Neural crest cell (in vitro differentiated cells): Measurements from ENCODE around the gene ARHGEF25. TPM values are rescaled to one million over a fixed set of nuclear protein-coding genes. Genes with fewer than 3 reads are reported as not detected.

Source experiments
- DNase-seq: peaks from one replicate; pipeline ENCODE4 v3.0.0; 2021; ENCODE audit warnings: low read depth, mixed read lengths, low spot score
- H3K27ac Mint-ChIP-seq: one replicate; pipeline ENCODE4 v1.8.0; 2021; ENCODE audit warnings: mild to moderate bottlenecking, mixed read lengths; ENCODE audit not compliant: unreplicated experiment
- H3K27me3 Mint-ChIP-seq: 2 replicates; pipeline ENCODE4 v1.8.0; 2021; ENCODE audit warnings: low read depth, mild to moderate bottlenecking, mixed read lengths
- H3K36me3 Mint-ChIP-seq: 2 replicates; pipeline ENCODE4 v1.8.0; 2021; ENCODE audit warnings: low read depth, mild to moderate bottlenecking, mixed read lengths
- H3K4me1 Mint-ChIP-seq: 2 replicates; pipeline ENCODE4 v1.8.0; 2021; ENCODE audit warnings: mixed read lengths
- H3K4me3 Mint-ChIP-seq: one replicate; pipeline ENCODE4 v1.8.0; 2021; ENCODE audit warnings: mild to moderate bottlenecking, mixed read lengths
- H3K9me3 Mint-ChIP-seq: 2 replicates; pipeline ENCODE4 v1.8.0; 2021; ENCODE audit warnings: mixed read lengths
- CTCF ChIP-seq: fragments of 200-600 bp; sonication (generic); conservative IDR thresholded peaks from 2 replicates; pipeline ENCODE4 v1.5.0; 2021; ENCODE audit warnings: antibody characterized with exemption, mild to moderate bottlenecking
- total RNA-seq: library from RNA; stranded (reverse); gene quantifications from 2 replicates; pipeline ENCODE4 v1.2.1, GENCODE V29; 2021

ARHGEF25 gene
- total RNA-seq, 1 donor from 2014 or later: 43.8 TPM

GRCh38 chr12:57579011-57579410, 32.2 kb upstream of the ARHGEF25 start:
- H3K9me3 Mint-ChIP-seq: no peaks in the 10 kb centered on the region
- H3K27ac Mint-ChIP-seq: no peak overlapping the region
- no peaks in the 10 kb centered on the region for H3K36me3 Mint-ChIP-seq
- TF ChIP-seq CTCF: no peak
- no peaks in the 10 kb centered on the region for H3K4me1 Mint-ChIP-seq
- H3K27me3 Mint-ChIP-seq: peaks cover 2% of the 10 kb centered on the region
- H3K4me3 Mint-ChIP-seq: no peak overlapping the region
- no peak for DNase-seq

GRCh38 chr12:57579677-57580465, 31.4 kb upstream of the ARHGEF25 start:
- Mint-ChIP-seq H3K36me3 (no peaks in the 10 kb centered on the region), H3K27me3 (peaks cover 5% of the 10 kb centered on the region), H3K4me3 (no peak overlapping the region), H3K4me1 (no peaks in the 10 kb centered on the region), H3K27ac (no peak overlapping the region), H3K9me3 (no peaks in the 10 kb centered on the region)
- no peak for DNase-seq
- TF ChIP-seq CTCF: no peak

- no peak overlapping the region for H3K27ac Mint-ChIP-seq
- H3K9me3 Mint-ChIP-seq: no peaks in the 10 kb centered on the region
- H3K4me1 Mint-ChIP-seq: no peaks in the 10 kb centered on the region
- H3K36me3 Mint-ChIP-seq: no peaks in the 10 kb centered on the region
- DNase-seq: no peak
- H3K27me3 Mint-ChIP-seq: peaks cover 10% of the 10 kb centered on the region
- no peak overlapping the region for H3K4me3 Mint-ChIP-seq
- TF ChIP-seq CTCF: no peak
Measured at GRCh38 chr12:57580466-57580795, 30.8 kb upstream of the ARHGEF25 start.

- no peaks in the 10 kb centered on the region for H3K4me1 Mint-ChIP-seq
- H3K27ac Mint-ChIP-seq: no peak overlapping the region
- no peaks in the 10 kb centered on the region for H3K36me3 Mint-ChIP-seq
- no peaks in the 10 kb centered on the region for H3K9me3 Mint-ChIP-seq
- H3K4me3 Mint-ChIP-seq: no peak overlapping the region
- TF ChIP-seq CTCF: no peak
- H3K27me3 Mint-ChIP-seq: peaks cover 10% of the 10 kb centered on the region
- no peak for DNase-seq
Measured at GRCh38 chr12:57581802-57582201, 29.4 kb upstream of the ARHGEF25 start.

- Mint-ChIP-seq H3K36me3 (no peaks in the 10 kb centered on the region), H3K4me3 (no peak overlapping the region), H3K27ac (no peak overlapping the region), H3K9me3 (no peaks in the 10 kb centered on the region), H3K4me1 (no peaks in the 10 kb centered on the region), H3K27me3 (peaks cover 10% of the 10 kb centered on the region)
- TF ChIP-seq CTCF: no peak
- DNase-seq: no peak
Measured at GRCh38 chr12:57582440-57582839, 28.8 kb upstream of the ARHGEF25 start.
